Right lobe of liver (tissue), 6 donors: ENCODE data around the gene DNAJB11. TPM values are rescaled to one million over a fixed set of nuclear protein-coding genes. Genes with fewer than 3 reads are reported as not detected.

Experiments
- ATAC-seq, 4 donors: fragments of 200-7000 bp; cut with Tn5 transposase; one replicate each; pipeline ENCODE4 v1.9.1; 2020; ENCODE audit warnings: mild to moderate bottlenecking in 4 of 4, moderate library complexity in 4 of 4
- DNase-seq, 3 donors: peaks; one replicate each; pipeline ENCODE4 v3.0.0-alpha.2; 2020
- H3K27ac ChIP-seq, 3 donors: fragments of 200-600 bp; one replicate each; pipeline ENCODE4 v1.8.0; 2022
- H3K27me3 ChIP-seq, 2 donors: fragments of 200-600 bp; one replicate each; pipeline ENCODE4 v1.8.0; 2022
- H3K36me3 ChIP-seq, 4 donors: fragments of 200-600 bp; sonication (generic) in 1 of 4; one replicate each; pipeline versions ENCODE4 v1.5.1 to v1.8.0; 2017 to 2022; ENCODE audit warnings: control low read depth in 1 of 4
- H3K4me1 ChIP-seq, 4 donors: fragments of 200-600 bp; sonication (generic) in 1 of 4; one replicate each; pipeline versions ENCODE4 v1.5.1 to v1.8.0; 2017 to 2022; ENCODE audit warnings: control low read depth in 1 of 4
- H3K4me3 ChIP-seq, 3 donors: fragments of 200-600 bp; one replicate each; pipeline ENCODE4 v1.8.0; 2022
- H3K9me3 ChIP-seq, 4 donors: fragments of 200-600 bp; sonication (generic) in 1 of 4; one replicate each; pipeline versions ENCODE4 v1.5.1 to v1.8.0; 2017 to 2022; ENCODE audit warnings: control low read depth in 1 of 4
- POLR2A ChIP-seq: fragments of 450-650 bp; IDR thresholded peaks from one replicate; pipeline ENCODE4 v1.6.1; 2017; ENCODE audit warnings: antibody characterized with exemption, mild to moderate bottlenecking
- WGBS: methylation state at CpG from one replicate; pipeline ENCODE4 v1.1.6; 2018; ENCODE audit warnings: low coverage, low lambda C conversion rate; ENCODE audit not compliant: insufficient coverage; ENCODE audit errors: missing lambda C conversion rate; 5-methylcytosine and 5-hydroxymethylcytosine counted together
- intact Hi-C, 2 donors: fragments of 100-400 bp; cut with DNase I; formaldehyde crosslinking; loops; one replicate each; pipeline versions ENCODE4 v1.11.2 to v1.14.1; 2022
- total RNA-seq, 6 experiments: library from RNA; depleted of rRNA in 2 of 6; stranded (reverse); fragments of >200 nt in 2 of 6; fragmentation: NEBNext Ultra II Directional in 3 of 6; extraction: Animal tissue kit (Norgen Biotek cat#: 25700) in 3 of 6; gene quantifications; one replicate each; pipeline versions ENCODE4 v1.1.0 to v1.2.4, GENCODE V29; 2016 to 2023
- TF ChIP-seq, protein P1 (sequence below), 4 donors: fragments of 200-600 bp in 3 of 4; fragments of 450-650 bp in 1 of 4; IDR thresholded peaks; one replicate each; pipeline versions ENCODE4 v1.5.1 to v1.8.0; 2016 to 2022; ENCODE audit warnings: antibody characterized with exemption in 4 of 4, mild to moderate bottlenecking in 2 of 4
- donor health status: DM: no; HTN: yes; CAD: no.
- donor health status: DM: no; HTN: no; CAD: no.
- donor health status: DM: no; HTN: no; CAD: no.
- donor health status: DM: no; HTN: yes; CAD: no.
- donor health status: DM: no; HTN: yes; CAD: no.

The DNAJB11 gene
- total RNA-seq, 6 experiments from 2014 or later: 28.4 to 59.1 (median 49.2) TPM

DNA sequence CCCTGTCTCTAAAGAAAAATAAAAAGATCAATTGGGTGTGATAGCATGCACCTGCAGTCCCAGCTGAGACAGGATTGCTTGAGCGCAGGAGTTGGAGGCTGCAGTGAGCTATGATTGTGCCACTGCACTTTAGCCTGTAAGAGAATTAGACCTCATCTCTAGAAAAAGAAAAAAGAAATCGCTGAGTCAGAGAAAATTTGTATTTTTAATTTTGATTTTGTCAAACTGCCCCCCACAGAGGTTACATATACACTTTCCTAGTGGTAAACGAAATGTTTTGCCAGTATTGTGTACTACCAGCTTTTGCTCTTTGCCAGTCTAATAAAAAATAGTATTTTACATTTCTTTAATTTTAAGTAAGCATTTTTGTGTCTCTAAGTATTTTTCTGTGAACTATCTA lies 21.0 kb upstream of the DNAJB11 start:
- TF ChIP-seq, protein P1, sequence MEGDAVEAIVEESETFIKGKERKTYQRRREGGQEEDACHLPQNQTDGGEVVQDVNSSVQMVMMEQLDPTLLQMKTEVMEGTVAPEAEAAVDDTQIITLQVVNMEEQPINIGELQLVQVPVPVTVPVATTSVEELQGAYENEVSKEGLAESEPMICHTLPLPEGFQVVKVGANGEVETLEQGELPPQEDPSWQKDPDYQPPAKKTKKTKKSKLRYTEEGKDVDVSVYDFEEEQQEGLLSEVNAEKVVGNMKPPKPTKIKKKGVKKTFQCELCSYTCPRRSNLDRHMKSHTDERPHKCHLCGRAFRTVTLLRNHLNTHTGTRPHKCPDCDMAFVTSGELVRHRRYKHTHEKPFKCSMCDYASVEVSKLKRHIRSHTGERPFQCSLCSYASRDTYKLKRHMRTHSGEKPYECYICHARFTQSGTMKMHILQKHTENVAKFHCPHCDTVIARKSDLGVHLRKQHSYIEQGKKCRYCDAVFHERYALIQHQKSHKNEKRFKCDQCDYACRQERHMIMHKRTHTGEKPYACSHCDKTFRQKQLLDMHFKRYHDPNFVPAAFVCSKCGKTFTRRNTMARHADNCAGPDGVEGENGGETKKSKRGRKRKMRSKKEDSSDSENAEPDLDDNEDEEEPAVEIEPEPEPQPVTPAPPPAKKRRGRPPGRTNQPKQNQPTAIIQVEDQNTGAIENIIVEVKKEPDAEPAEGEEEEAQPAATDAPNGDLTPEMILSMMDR (IDR thresholded peaks at IDR 0.05): no peak
- no peak for TF ChIP-seq POLR2A
- intact Hi-C loops: no loop called here
- H3K9me3 ChIP-seq: no peaks in the 10 kb centered on the region
- ATAC-seq (no peak), DNase-seq (no peak)
- H3K27me3 ChIP-seq: no peaks in the 10 kb centered on the region
- 95% methylated on average over 3 of the region's 3 CpGs for WGBS
- H3K27ac ChIP-seq: no peak overlapping the region
- H3K36me3 ChIP-seq: peaks cover 0 to 39% (median 11%) of the 10 kb centered on the region in 4 donors
- H3K4me1 ChIP-seq: no peaks in the 10 kb centered on the region
- no peak overlapping the region for H3K4me3 ChIP-seq

DNA sequence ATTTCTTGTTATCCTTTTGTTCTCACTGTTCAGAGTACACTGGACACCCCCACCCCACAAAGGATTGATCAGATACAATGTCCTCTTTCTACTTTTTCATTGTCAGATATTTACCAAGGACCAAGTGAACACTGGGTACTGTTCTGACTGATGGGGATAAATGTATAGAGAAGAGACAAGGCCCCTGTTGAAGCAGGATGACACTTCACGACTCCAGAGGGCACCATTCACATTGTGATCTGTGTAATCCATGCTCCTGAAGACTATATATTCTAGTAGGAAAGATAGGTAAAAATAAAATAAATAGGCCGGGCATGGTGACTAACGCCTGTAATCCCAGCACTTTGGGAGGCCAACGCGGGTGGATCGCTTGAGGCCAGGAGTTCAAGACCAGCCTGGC lies 19.1 kb upstream of the DNAJB11 start:
- intact Hi-C loops: no loop called here
- H3K36me3 ChIP-seq: peaks cover 2 to 58% (median 20%) of the 10 kb centered on the region in 4 donors
- no peaks in the 10 kb centered on the region for H3K27me3 ChIP-seq
- H3K9me3 ChIP-seq: no peaks in the 10 kb centered on the region
- H3K4me3 ChIP-seq: no peak overlapping the region
- no peak overlapping the region for H3K27ac ChIP-seq
- no peak for ATAC-seq
- no peak for DNase-seq
- 86% methylated on average over 5 of the region's 6 CpGs for WGBS
- H3K4me1 ChIP-seq: no peaks in the 10 kb centered on the region
- TF ChIP-seq, protein P1 (IDR thresholded peaks at IDR 0.05): no peak
- TF ChIP-seq POLR2A: no peak

DNA sequence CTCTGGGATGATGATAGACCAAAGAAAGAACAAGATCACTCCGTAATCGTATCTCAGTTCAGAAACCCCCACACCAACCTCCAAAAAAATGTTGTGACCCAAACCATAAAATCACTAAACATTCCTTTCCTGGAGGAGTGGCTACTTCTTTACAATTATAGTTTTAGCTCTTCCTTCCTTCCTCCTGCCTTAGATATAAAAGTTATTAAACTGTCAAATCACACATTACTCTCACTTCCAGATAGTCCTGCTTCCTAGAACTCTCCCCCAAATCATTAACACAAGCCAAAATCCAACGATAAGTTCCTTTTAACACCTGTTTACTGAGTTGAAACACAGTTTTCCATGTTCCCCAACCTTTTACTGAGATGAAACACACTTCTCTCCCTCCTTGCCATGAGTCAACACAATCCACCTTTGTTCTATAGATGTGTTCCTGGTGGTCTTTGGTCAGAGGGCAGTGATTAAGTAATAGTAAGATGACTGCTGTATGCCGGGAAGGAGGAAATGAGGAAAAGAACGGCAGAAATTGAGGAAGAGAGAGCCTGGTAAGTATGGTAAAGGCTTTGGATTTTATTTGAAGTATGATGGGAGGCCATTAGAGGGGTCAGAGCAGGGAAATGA lies 18.0 kb upstream of the DNAJB11 start:
- H3K9me3 ChIP-seq: no peaks in the 10 kb centered on the region
- H3K27me3 ChIP-seq: no peaks in the 10 kb centered on the region
- peaks cover 9 to 69% (median 20%) of the 10 kb centered on the region in 4 donors for H3K36me3 ChIP-seq
- H3K27ac ChIP-seq: no peak overlapping the region
- intact Hi-C loops: no loop called here
- 66% methylated on average over 5 of the region's 5 CpGs for WGBS
- no peak for TF ChIP-seq POLR2A
- TF ChIP-seq, protein P1 (IDR thresholded peaks at IDR 0.05): no peak
- no peaks in the 10 kb centered on the region for H3K4me1 ChIP-seq
- H3K4me3 ChIP-seq: no peak overlapping the region
- DNase-seq (no peak), ATAC-seq (no peak)

DNA sequence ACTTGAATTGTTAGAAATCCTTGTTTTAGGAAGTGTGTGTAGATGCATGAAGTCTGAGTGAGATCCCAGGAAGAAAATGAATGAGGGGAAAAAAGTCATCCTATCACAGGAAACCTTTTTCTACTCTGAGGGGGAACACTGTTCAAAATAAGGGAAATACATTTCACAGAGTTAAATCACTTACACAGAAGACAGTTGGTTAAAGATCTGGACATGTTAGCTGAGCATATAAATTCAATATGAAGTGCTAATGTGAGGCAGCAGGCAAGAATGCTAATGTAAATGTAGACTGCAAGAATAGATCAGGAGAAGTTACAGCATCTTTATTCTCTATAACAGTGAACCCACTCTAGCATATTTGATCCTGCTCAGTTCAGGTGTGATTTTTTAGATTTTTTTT lies 5.9 kb upstream of the DNAJB11 start:
- Histone ChIP-seq H3K27me3 (no peaks in the 10 kb centered on the region), H3K27ac (no peak overlapping the region), H3K4me1 (peaks cover 0 to 15% (median 6%) of the 10 kb centered on the region in 4 donors), H3K9me3 (no peaks in the 10 kb centered on the region), H3K36me3 (peaks cover 0 to 2% (median 0%) of the 10 kb centered on the region in 4 donors), H3K4me3 (no peak overlapping the region)
- no peak for DNase-seq
- intact Hi-C loops: no loop called here
- ATAC-seq: no peak
- TF ChIP-seq POLR2A: no peak
- TF ChIP-seq, protein P1 (IDR thresholded peaks at IDR 0.05): no peak

DNA sequence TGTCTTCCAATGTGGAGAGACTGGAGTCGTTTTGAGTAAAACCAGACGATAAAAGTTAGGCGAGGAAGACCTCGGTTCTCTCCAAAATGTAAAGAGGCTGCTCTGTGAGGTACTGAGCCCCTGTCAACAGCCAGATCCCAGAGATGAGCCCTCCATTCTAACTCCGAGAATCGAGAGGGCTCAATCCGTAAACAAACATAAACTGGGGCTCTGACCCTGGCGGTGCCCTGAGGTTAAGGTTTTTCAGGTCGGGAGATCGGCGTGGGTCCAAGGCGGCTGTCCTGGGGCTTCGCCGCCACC lies 3.8 kb upstream of the DNAJB11 start:
- TF ChIP-seq, protein P1 (IDR thresholded peaks at IDR 0.05): no peak
- TF ChIP-seq POLR2A: no peak
- 2% methylated on average over 7 of the region's 14 CpGs for WGBS
- no peak for DNase-seq
- Histone ChIP-seq H3K27me3 (no peaks in the 10 kb centered on the region), H3K9me3 (no peaks in the 10 kb centered on the region), H3K27ac (peak overlapping the region; percentile 73 to 85 (median 84)), H3K4me1 (peaks cover 0 to 23% (median 10%) of the 10 kb centered on the region in 4 donors), H3K36me3 (peaks cover 0 to 2% (median 0%) of the 10 kb centered on the region in 4 donors), H3K4me3 (peak overlapping the region; percentile 73 to 96 (median 94))
- intact Hi-C loops: no loop called here
- no peak for ATAC-seq
